GM06990 (cell line): ENCODE results near the gene RBM27.
"Not testable (repeated sequence)": the region's sequence is repeated elsewhere in the genome, so short reads cannot be mapped to it uniquely, and the experiment has no call there.

Experiments
- DNase-seq: peaks from one replicate; pipeline ENCODE4 v3.0.0-alpha.2; 2011; ENCODE audit not compliant: insufficient read length; ENCODE audit errors: extremely low read depth
- H3K27me3 ChIP-seq: replicated peaks from 2 replicates; pipeline ENCODE4 v1.6.0; 2011; ENCODE audit warnings: low read length; ENCODE audit not compliant: control insufficient read depth, insufficient read depth
- H3K36me3 ChIP-seq: 2 replicates; pipeline ENCODE4 v1.5.1; 2011; ENCODE audit warnings: low read length; ENCODE audit not compliant: control insufficient read depth, insufficient read depth
- H3K4me3 ChIP-seq: replicated peaks from 2 replicates; pipeline ENCODE4 v1.5.1; 2011; ENCODE audit warnings: low read depth, mild to moderate bottlenecking, control low read depth, low read length
- CTCF ChIP-seq: IDR thresholded peaks from 2 replicates; pipeline ENCODE4 v1.5.1; 2011; ENCODE audit warnings: low read length, control low read depth, mild to moderate bottlenecking, inconsistent platforms; ENCODE audit not compliant: insufficient read depth, poor library complexity, severe bottlenecking

Gene RBM27

GRCh38 chr5:146213210-146213826, 9.9 kb downstream of the RBM27 start:
- TF ChIP-seq CTCF: no peak
- no peaks in the 10 kb centered on the region for H3K27me3 ChIP-seq
- H3K36me3 ChIP-seq: no peaks in the 10 kb centered on the region
- no peak for DNase-seq
- H3K4me3 ChIP-seq: no peak overlapping the region

GRCh38 chr5:146214881-146215280, 11.5 kb downstream of the RBM27 start:
- DNase-seq, H3K27me3 ChIP-seq, H3K36me3 ChIP-seq, H3K4me3 ChIP-seq: not testable (repeated sequence)

- no peak for TF ChIP-seq CTCF
- Histone ChIP-seq H3K27me3 (no peaks in the 10 kb centered on the region), H3K4me3 (no peak overlapping the region), H3K36me3 (peaks cover 2% of the 10 kb centered on the region)
- DNase-seq: no peak
These were observed 14.8 kb downstream of the RBM27 start for GRCh38 chr5:146218168-146218567.

- DNase-seq: no peak
- no peak overlapping the region for H3K4me3 ChIP-seq
- no peaks in the 10 kb centered on the region for H3K27me3 ChIP-seq
- H3K36me3 ChIP-seq: peaks cover 2% of the 10 kb centered on the region
- TF ChIP-seq CTCF: no peak
These were observed 15.8 kb downstream of the RBM27 start for GRCh38 chr5:146219243-146219642.

- no peak for DNase-seq
- no peaks in the 10 kb centered on the region for H3K27me3 ChIP-seq
- TF ChIP-seq CTCF: no peak
- H3K36me3 ChIP-seq: peaks cover 2% of the 10 kb centered on the region
- no peak overlapping the region for H3K4me3 ChIP-seq
These were observed 17.8 kb downstream of the RBM27 start for GRCh38 chr5:146221234-146221633.

GRCh38 chr5:146222005-146222404, 18.6 kb downstream of the RBM27 start:
- no peak for TF ChIP-seq CTCF
- no peak for DNase-seq
- H3K36me3 ChIP-seq: peaks cover 2% of the 10 kb centered on the region

More at GRCh38 chr5:146222005-146222404, 18.6 kb downstream of the RBM27 start:
- Histone ChIP-seq H3K4me3 (no peak overlapping the region), H3K27me3 (no peaks in the 10 kb centered on the region)
